Measurements from ENCODE around the gene NCKAP1. TPM values are rescaled to one million over a fixed set of nuclear protein-coding genes. Genes with fewer than 3 reads are reported as not detected.
"Not testable (repeated sequence)": the region's sequence is repeated elsewhere in the genome, so short reads cannot be mapped to it uniquely, and the experiment has no call there.

The NCKAP1 gene
- total RNA-seq, 1 experiment from 2014 or later = 162 TPM

DNA sequence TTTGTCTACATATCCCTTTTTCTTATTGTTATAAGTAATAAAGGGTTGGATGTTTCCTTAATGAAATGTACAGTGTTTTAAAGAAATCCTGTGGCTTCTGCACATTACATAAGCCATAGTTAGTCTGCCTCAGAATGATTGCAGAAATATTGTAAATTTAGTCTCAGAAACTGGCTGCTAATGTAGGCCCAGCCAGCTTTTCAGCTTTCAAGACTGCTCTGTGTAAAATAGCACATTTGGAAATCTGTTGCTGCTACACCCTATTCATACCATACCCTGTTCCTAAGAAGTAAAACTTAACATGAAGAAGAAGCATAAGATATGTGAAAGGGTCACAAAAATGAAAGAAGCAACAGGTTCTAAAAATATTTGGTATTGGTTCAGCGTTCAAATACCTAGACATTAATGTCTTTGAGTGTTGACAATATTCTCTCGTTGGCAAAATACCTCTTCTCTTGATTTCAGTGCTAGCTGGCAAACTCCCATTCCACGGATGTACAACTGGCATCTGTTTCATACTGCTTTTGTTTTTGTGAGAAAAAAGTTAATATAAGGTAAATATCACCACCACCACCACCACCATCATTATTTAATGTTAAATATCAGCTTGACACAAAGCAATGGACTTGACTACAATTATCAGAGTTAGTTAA lies 19.2 kb upstream of the NCKAP1 start:
- ChIA-PET POLR2A (no interaction called here), CTCF (no interaction called here)
- peaks cover 42% of the 10 kb centered on the region for H3K4me1 ChIP-seq
- H3K36me3 ChIP-seq (ENCODE audit: control insufficient read depth, insufficient read depth, low read length) = no peaks in the 10 kb centered on the region
- no peaks in the 10 kb centered on the region for H3K9me3 ChIP-seq
- Mint-ChIP-seq H3K4me3 (ENCODE audit: unreplicated experiment) (no peak overlapping the region), H3K36me3 (ENCODE audit: insufficient read depth, unreplicated experiment) (no peaks in the 10 kb centered on the region), H3K9me3 (ENCODE audit: unreplicated experiment) (no peaks in the 10 kb centered on the region), H3K4me1 (ENCODE audit: low read depth, unreplicated experiment) (peaks cover 18% of the 10 kb centered on the region), H3K27me3 (ENCODE audit: insufficient read depth, unreplicated experiment) (no peaks in the 10 kb centered on the region), H3K27ac (ENCODE audit: unreplicated experiment) (no peak overlapping the region)
- intact Hi-C loops (cut with micrococcal nuclease; ENCODE audit: unreplicated experiment) = loop anchor here (1.0 kb wide), 3 partner anchors 19 to 67 kb away; partner anchors contain the start of genes DUSP19, NCKAP1 and NUP35
- no peaks in the 10 kb centered on the region for H3K27me3 ChIP-seq (replicated peaks; ENCODE audit: control insufficient read depth, insufficient read depth, low read length)
- no peak for TF ChIP-seq CTCF (IDR thresholded peaks at IDR 0.05; ENCODE audit: insufficient read depth in 1 of 2, low read depth in 1 of 2, low read length in 1 of 2, severe bottlenecking in 1 of 2, unreplicated experiment in 1 of 2)
- BruUV-seq (replicated peaks) = TSS peak; percentile 27
- no peak overlapping the region for H3K4me3 ChIP-seq (ENCODE audit: low read depth, low read length)
- no peak for DNase-seq

GRCh38 chr2:183049420-183049819 lies 11.2 kb upstream of the NCKAP1 start:
- H3K36me3 Mint-ChIP-seq (ENCODE audit: insufficient read depth, unreplicated experiment) = no peaks in the 10 kb centered on the region
- TF ChIP-seq CTCF (IDR thresholded peaks at IDR 0.05; ENCODE audit: insufficient read depth in 1 of 2, low read depth in 1 of 2, low read length in 1 of 2, severe bottlenecking in 1 of 2, unreplicated experiment in 1 of 2) = no peak
- H3K27ac Mint-ChIP-seq (ENCODE audit: unreplicated experiment) = no peak overlapping the region
- ChIA-PET POLR2A (no interaction called here), CTCF (no interaction called here)
- no TSS peak for BruUV-seq (replicated peaks)
- H3K4me3 Mint-ChIP-seq (ENCODE audit: unreplicated experiment) = no peak overlapping the region
- DNase-seq = no peak
- H3K4me1 ChIP-seq = no peaks in the 10 kb centered on the region
- H3K9me3 Mint-ChIP-seq (ENCODE audit: unreplicated experiment) = peaks cover 11% of the 10 kb centered on the region
- peaks cover 12% of the 10 kb centered on the region; the same call in 1 of the 2 replicates for H3K9me3 ChIP-seq
- H3K36me3 ChIP-seq (ENCODE audit: control insufficient read depth, insufficient read depth, low read length) = no peaks in the 10 kb centered on the region
- H3K27me3 Mint-ChIP-seq (ENCODE audit: insufficient read depth, unreplicated experiment) = no peaks in the 10 kb centered on the region
- intact Hi-C loops (cut with micrococcal nuclease; ENCODE audit: unreplicated experiment) = no loop called here
- H3K4me1 Mint-ChIP-seq (ENCODE audit: low read depth, unreplicated experiment) = no peaks in the 10 kb centered on the region
- no peak overlapping the region for H3K4me3 ChIP-seq (ENCODE audit: low read depth, low read length)
- H3K27me3 ChIP-seq (replicated peaks; ENCODE audit: control insufficient read depth, insufficient read depth, low read length) = no peaks in the 10 kb centered on the region

GRCh38 chr2:183047486-183048125 lies 9.3 kb upstream of the NCKAP1 start:
- H3K4me1 ChIP-seq; H3K4me3 ChIP-seq (ENCODE audit: low read depth, low read length); H3K36me3 Mint-ChIP-seq (ENCODE audit: insufficient read depth, unreplicated experiment); POLR2A ChIA-PET; H3K27me3 Mint-ChIP-seq (ENCODE audit: insufficient read depth, unreplicated experiment); H3K4me3 Mint-ChIP-seq (ENCODE audit: unreplicated experiment); DNase-seq; H3K36me3 ChIP-seq (ENCODE audit: control insufficient read depth, insufficient read depth, low read length); BruUV-seq (replicated peaks); H3K27me3 ChIP-seq (replicated peaks; ENCODE audit: control insufficient read depth, insufficient read depth, low read length); H3K4me1 Mint-ChIP-seq (ENCODE audit: low read depth, unreplicated experiment); H3K27ac Mint-ChIP-seq (ENCODE audit: unreplicated experiment); intact Hi-C loops (cut with micrococcal nuclease; ENCODE audit: unreplicated experiment): not testable (repeated sequence)
- H3K9me3 ChIP-seq = peaks cover 12% of the 10 kb centered on the region; the same call in 1 of the 2 replicates
- CTCF ChIA-PET = interaction anchor here (0.6 kb wide), 1 partner anchor 82 kb away, joined by 4 read pairs; no protein-coding TSS in a partner anchor
- peaks cover 11% of the 10 kb centered on the region for H3K9me3 Mint-ChIP-seq (ENCODE audit: unreplicated experiment)

DNA sequence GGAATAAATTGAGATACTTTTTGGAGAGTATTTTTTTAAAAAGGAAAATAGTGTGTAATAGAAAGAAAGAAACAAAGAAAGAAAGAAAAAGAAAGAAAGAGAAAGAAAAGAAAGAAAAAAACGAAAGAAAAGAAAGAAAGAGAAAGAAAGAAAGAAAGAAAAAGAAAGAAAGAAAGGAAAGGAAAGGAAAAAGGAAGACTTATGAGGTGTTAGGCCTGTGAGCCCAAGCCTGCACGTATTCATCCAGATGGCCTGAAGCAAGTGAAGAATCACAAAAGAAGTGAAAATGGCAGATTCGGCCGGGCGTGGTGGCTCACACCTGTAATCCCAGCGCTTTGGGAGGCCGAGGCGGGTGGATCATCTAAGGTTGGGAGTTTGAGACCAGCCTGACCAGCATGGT lies 5.3 kb upstream of the NCKAP1 start:
- POLR2A ChIA-PET; BruUV-seq (replicated peaks); H3K27me3 Mint-ChIP-seq (ENCODE audit: insufficient read depth, unreplicated experiment); H3K4me3 ChIP-seq (ENCODE audit: low read depth, low read length); H3K27me3 ChIP-seq (replicated peaks; ENCODE audit: control insufficient read depth, insufficient read depth, low read length); H3K36me3 Mint-ChIP-seq (ENCODE audit: insufficient read depth, unreplicated experiment); H3K4me1 ChIP-seq; intact Hi-C loops (cut with micrococcal nuclease; ENCODE audit: unreplicated experiment); H3K4me3 Mint-ChIP-seq (ENCODE audit: unreplicated experiment); DNase-seq; CTCF ChIA-PET; H3K4me1 Mint-ChIP-seq (ENCODE audit: low read depth, unreplicated experiment); H3K27ac Mint-ChIP-seq (ENCODE audit: unreplicated experiment); H3K36me3 ChIP-seq (ENCODE audit: control insufficient read depth, insufficient read depth, low read length): not testable (repeated sequence)
- H3K9me3 ChIP-seq = peaks cover 12% of the 10 kb centered on the region; the same call in 1 of the 2 replicates
- peaks cover 11% of the 10 kb centered on the region for H3K9me3 Mint-ChIP-seq (ENCODE audit: unreplicated experiment)

Measured in Caco-2 (cell line).